ENCODE data around the gene SPG7. TPM values are rescaled to one million over a fixed set of nuclear protein-coding genes. Genes with fewer than 3 reads are reported as not detected.

The SPG7 gene
- total RNA-seq, 4 donors from 2014 or later = 68.6 to 125 (median 74.8) TPM

- DNase-seq (ENCODE audit: low spot score) (no peak), ATAC-seq (ENCODE audit: low FRiP score) (no peak)
- TF ChIP-seq CTCF (IDR thresholded peaks at IDR 0.05) = no peak
Measured at GRCh38 chr16:89550421-89551007, 42.3 kb downstream of the SPG7 start.

- ATAC-seq (ENCODE audit: low FRiP score) = no peak
- no peak for DNase-seq (ENCODE audit: low spot score)
- no peak for TF ChIP-seq CTCF (IDR thresholded peaks at IDR 0.05)
Measured at GRCh38 chr16:89552329-89552728, 44.1 kb downstream of the SPG7 start.

DNA sequence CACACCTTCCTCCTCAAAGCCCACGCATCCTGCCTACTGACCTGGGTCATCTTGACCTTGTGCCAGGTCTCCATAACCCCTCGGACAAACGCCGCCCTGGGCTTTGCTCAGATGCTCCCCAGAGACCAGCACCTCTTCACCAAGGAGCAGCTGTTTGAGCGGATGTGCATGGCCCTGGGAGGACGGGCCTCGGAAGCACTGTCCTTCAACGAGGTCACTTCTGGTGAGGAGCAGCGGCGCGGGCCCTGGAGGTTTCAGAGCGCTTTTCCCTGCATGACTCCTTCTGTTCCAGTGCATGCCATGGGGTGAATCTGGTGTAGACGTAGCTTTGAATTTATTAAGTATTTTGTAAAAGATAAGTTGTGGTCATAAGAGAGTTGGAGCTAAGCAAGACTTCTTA, 44.7 kb downstream of the SPG7 start:
- no peak for ATAC-seq (ENCODE audit: low FRiP score)
- TF ChIP-seq CTCF (IDR thresholded peaks at IDR 0.05) = no peak
- DNase-seq (ENCODE audit: low spot score) = no peak

DNA sequence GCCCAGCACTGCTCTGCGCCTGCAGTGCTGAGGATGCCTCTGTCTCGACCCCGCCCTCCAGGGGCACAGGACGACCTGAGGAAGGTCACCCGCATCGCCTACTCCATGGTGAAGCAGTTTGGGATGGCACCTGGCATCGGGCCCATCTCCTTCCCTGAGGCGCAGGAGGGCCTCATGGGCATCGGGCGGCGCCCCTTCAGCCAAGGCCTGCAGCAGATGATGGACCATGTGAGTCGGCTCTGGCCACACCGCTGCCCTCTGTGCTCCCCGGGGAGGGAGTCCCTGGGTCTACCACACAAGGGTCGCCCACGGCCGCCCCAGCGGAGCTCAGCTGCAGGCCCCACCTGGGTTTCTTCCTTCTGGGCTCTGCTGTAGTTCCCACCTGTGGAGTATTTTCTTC, 45.5 kb downstream of the SPG7 start:
- TF ChIP-seq CTCF (IDR thresholded peaks at IDR 0.05) = no peak
- no peak for DNase-seq (ENCODE audit: low spot score)

GRCh38 chr16:89554343-89554742, 46.1 kb downstream of the SPG7 start:
- ATAC-seq (ENCODE audit: low FRiP score) (no peak), DNase-seq (ENCODE audit: low spot score) (no peak)
- TF ChIP-seq CTCF (IDR thresholded peaks at IDR 0.05) = no peak

More for the DNA sequence above, 45.5 kb downstream of the SPG7 start:
- no peak for ATAC-seq (ENCODE audit: low FRiP score)

GRCh38 chr16:89555265-89555664, 47.1 kb downstream of the SPG7 start:
- DNase-seq (ENCODE audit: low spot score) (no peak), ATAC-seq (ENCODE audit: low FRiP score) (no peak)
- TF ChIP-seq CTCF (IDR thresholded peaks at IDR 0.05) = no peak

- DNase-seq (ENCODE audit: low spot score) (no peak), ATAC-seq (ENCODE audit: low FRiP score) (no peak)
- TF ChIP-seq CTCF (IDR thresholded peaks at IDR 0.05) = no peak
Measured at GRCh38 chr16:89555780-89556179, 47.6 kb downstream of the SPG7 start.
